Coronary artery (tissue), 2 donors: ENCODE results near the gene PEX11B.
A peak's percentile ranks its signal among the peaks of the same experiment; 100 is the strongest.

Experiments
- DNase-seq: peaks from one replicate; pipeline ENCODE4 v3.0.0-alpha.2; 2017; ENCODE audit warnings: low spot score
- H3K27ac ChIP-seq, 2 donors: fragments of 200-600 bp; sonication (generic); one replicate each; pipeline ENCODE4 v1.5.1; 2016 to 2019
- H3K4me3 ChIP-seq: fragments of 200-600 bp; sonication (generic); 2 replicates; pipeline ENCODE4 v1.5.1; 2016; ENCODE audit warnings: mild to moderate bottlenecking, moderate library complexity
- CTCF ChIP-seq: fragments of 200-600 bp; sonication (generic); IDR thresholded peaks from one replicate; pipeline ENCODE4 v1.5.1; 2019; ENCODE audit warnings: antibody characterized with exemption

Gene PEX11B

GRCh38 chr1:145893306-145894055, 25.0 kb downstream of the PEX11B start:
- no peak for TF ChIP-seq CTCF
- no peak for DNase-seq
- Histone ChIP-seq H3K27ac (peak overlapping the region; percentile 91 to 95), H3K4me3 (no peak overlapping the region)

GRCh38 chr1:145892486-145893087, 25.9 kb downstream of the PEX11B start:
- Histone ChIP-seq H3K27ac (peak overlapping the region; percentile 91 to 95), H3K4me3 (peak overlapping the region; percentile 25)
- TF ChIP-seq CTCF: no peak
- DNase-seq: no peak

- peak overlapping the region; percentile 25 for H3K4me3 ChIP-seq
- peak; percentile 96 for DNase-seq
- peak; percentile 82 for TF ChIP-seq CTCF
- H3K27ac ChIP-seq: peak overlapping the region; percentile 91 to 95
These were observed 26.7 kb downstream of the PEX11B start for GRCh38 chr1:145891587-145892485.

- Histone ChIP-seq H3K27ac (peak overlapping the region; percentile 91 to 95), H3K4me3 (peak overlapping the region; percentile 25)
- DNase-seq: peak; percentile 67
- TF ChIP-seq CTCF: no peak
These were observed 27.4 kb downstream of the PEX11B start for GRCh38 chr1:145891143-145891542.

- no peak for DNase-seq
- TF ChIP-seq CTCF: no peak
- no peak overlapping the region for H3K4me3 ChIP-seq
- peak overlapping the region; percentile 39 to 47 for H3K27ac ChIP-seq
These were observed 28.8 kb downstream of the PEX11B start for GRCh38 chr1:145889722-145890121.

- no peak for DNase-seq
- H3K4me3 ChIP-seq: no peak overlapping the region
- TF ChIP-seq CTCF: no peak
- H3K27ac ChIP-seq: peak overlapping the region in 1 of 2 donors; percentile 37
These were observed 30.9 kb downstream of the PEX11B start for GRCh38 chr1:145887631-145888030.
